ENCODE results near the gene UGP2. TPM values are rescaled to one million over a fixed set of nuclear protein-coding genes. Genes with fewer than 3 reads are reported as not detected.
A peak's percentile ranks its signal among the peaks of the same experiment; 100 is the strongest.
"Not testable (repeated sequence)": the region's sequence is repeated elsewhere in the genome, so short reads cannot be mapped to it uniquely, and the experiment has no call there.

The UGP2 gene
- 100 to 1,000 TPM in 1 of 2 donors, 10 to 100 TPM in 1; 97.2 to 100 TPM for total RNA-seq

GRCh38 chr2:63841254-63842022, at the start of gene UGP2:
UGP2 (plus strand) TSS chr2:63841896; CDS start chr2:63842186, 290 bp downstream.
- H3K9me3 Mint-ChIP-seq = no peaks in the 10 kb centered on the region
- H3K36me3 Mint-ChIP-seq = peaks cover 12 to 32% of the 10 kb centered on the region in 2 donors
- H3K27ac Mint-ChIP-seq = peak within 1 kb of the TSS; percentile 99 to 100
- ATAC-seq (peak; percentile 61 to 81), DNase-seq (ENCODE audit: low spot score in 2 of 2) (peak; percentile 83)

GRCh38 chr2:63792530-63792929, 49.2 kb upstream of the UGP2 start:
- ATAC-seq (peak; percentile 50 to 84), DNase-seq (ENCODE audit: low spot score in 2 of 2) (no peak)

GRCh38 chr2:63796366-63796765, 45.3 kb upstream of the UGP2 start:
- DNase-seq (ENCODE audit: low spot score in 2 of 2) (no peak), ATAC-seq (no peak)
- Mint-ChIP-seq H3K27ac (peak overlapping the region in 1 of 2 donors; percentile 61), H3K36me3 (peaks cover 4 to 9% of the 10 kb centered on the region in 2 donors), H3K9me3 (peaks cover 0 to 16% of the 10 kb centered on the region in 2 donors)

More at GRCh38 chr2:63792530-63792929, 49.2 kb upstream of the UGP2 start:
- peak overlapping the region in 1 of 2 donors; percentile 26 for H3K27ac Mint-ChIP-seq
- H3K36me3 Mint-ChIP-seq = peaks cover 4 to 9% of the 10 kb centered on the region in 2 donors
- peaks cover 0 to 13% of the 10 kb centered on the region in 2 donors for H3K9me3 Mint-ChIP-seq

- no peak for ATAC-seq
- peaks cover 4 to 8% of the 10 kb centered on the region in 2 donors for H3K36me3 Mint-ChIP-seq
- no peak for DNase-seq (ENCODE audit: low spot score in 2 of 2)
- peaks cover 0 to 19% of the 10 kb centered on the region in 2 donors for H3K9me3 Mint-ChIP-seq
- H3K27ac Mint-ChIP-seq = peak overlapping the region in 1 of 2 donors; percentile 61
These were observed 44.9 kb upstream of the UGP2 start for GRCh38 chr2:63796796-63797195.

GRCh38 chr2:63801455-63801854, 40.2 kb upstream of the UGP2 start:
- H3K36me3 Mint-ChIP-seq = peaks cover 6 to 7% of the 10 kb centered on the region in 2 donors
- DNase-seq (ENCODE audit: low spot score in 2 of 2) = no peak
- no peak overlapping the region for H3K27ac Mint-ChIP-seq
- no peak for ATAC-seq
- peaks cover 0 to 6% of the 10 kb centered on the region in 2 donors for H3K9me3 Mint-ChIP-seq

GRCh38 chr2:63805412-63805811, 36.3 kb upstream of the UGP2 start:
- ATAC-seq (no peak), DNase-seq (ENCODE audit: low spot score in 2 of 2) (no peak)
- Mint-ChIP-seq H3K9me3 (peaks cover 0 to 6% of the 10 kb centered on the region in 2 donors), H3K36me3 (peaks cover 6% of the 10 kb centered on the region in 2 donors), H3K27ac (no peak overlapping the region)

GRCh38 chr2:63808036-63808435, 33.7 kb upstream of the UGP2 start:
- H3K27ac Mint-ChIP-seq; DNase-seq (ENCODE audit: low spot score in 2 of 2); H3K9me3 Mint-ChIP-seq; H3K36me3 Mint-ChIP-seq; ATAC-seq: not testable (repeated sequence)

GRCh38 chr2:63808911-63809310, 32.8 kb upstream of the UGP2 start:
- not testable (repeated sequence) for H3K9me3 Mint-ChIP-seq, ATAC-seq

GRCh38 chr2:63811063-63811462, 30.6 kb upstream of the UGP2 start:
- Mint-ChIP-seq H3K27ac (no peak overlapping the region), H3K36me3 (peaks cover 2% of the 10 kb centered on the region in 2 donors)
- no peak for ATAC-seq

More at GRCh38 chr2:63808911-63809310, 32.8 kb upstream of the UGP2 start:
- H3K36me3 Mint-ChIP-seq; DNase-seq (ENCODE audit: low spot score in 2 of 2); H3K27ac Mint-ChIP-seq: not testable (repeated sequence)

GRCh38 chr2:63811870-63812269, 29.8 kb upstream of the UGP2 start:
- not testable (repeated sequence) for H3K36me3 Mint-ChIP-seq; DNase-seq (ENCODE audit: low spot score in 2 of 2); H3K27ac Mint-ChIP-seq; H3K9me3 Mint-ChIP-seq; ATAC-seq

More at GRCh38 chr2:63811063-63811462, 30.6 kb upstream of the UGP2 start:
- H3K9me3 Mint-ChIP-seq = no peaks in the 10 kb centered on the region
- DNase-seq (ENCODE audit: low spot score in 2 of 2) = no peak

GRCh38 chr2:63814114-63814513, 27.6 kb upstream of the UGP2 start:
- no peaks in the 10 kb centered on the region for H3K36me3 Mint-ChIP-seq
- ATAC-seq (no peak), DNase-seq (ENCODE audit: low spot score in 2 of 2) (no peak)
- no peak overlapping the region for H3K27ac Mint-ChIP-seq
- no peaks in the 10 kb centered on the region for H3K9me3 Mint-ChIP-seq

- Mint-ChIP-seq H3K36me3 (no peaks in the 10 kb centered on the region), H3K27ac (no peak overlapping the region), H3K9me3 (no peaks in the 10 kb centered on the region)
- ATAC-seq (no peak), DNase-seq (ENCODE audit: low spot score in 2 of 2) (no peak)
These were observed 24.3 kb upstream of the UGP2 start for GRCh38 chr2:63817382-63817781.

GRCh38 chr2:63818271-63818670, 23.4 kb upstream of the UGP2 start:
- DNase-seq (ENCODE audit: low spot score in 2 of 2) = no peak
- Mint-ChIP-seq H3K9me3 (no peaks in the 10 kb centered on the region), H3K27ac (no peak overlapping the region), H3K36me3 (no peaks in the 10 kb centered on the region)
- ATAC-seq = no peak

GRCh38 chr2:63819256-63819655, 22.4 kb upstream of the UGP2 start:
- H3K27ac Mint-ChIP-seq = no peak overlapping the region
- no peak for DNase-seq (ENCODE audit: low spot score in 2 of 2)
- no peaks in the 10 kb centered on the region for H3K9me3 Mint-ChIP-seq
- H3K36me3 Mint-ChIP-seq = no peaks in the 10 kb centered on the region
- no peak for ATAC-seq

- Mint-ChIP-seq H3K36me3 (no peaks in the 10 kb centered on the region), H3K27ac (no peak overlapping the region), H3K9me3 (no peaks in the 10 kb centered on the region)
- no peak for DNase-seq (ENCODE audit: low spot score in 2 of 2)
- no peak for ATAC-seq
These were observed 21.7 kb upstream of the UGP2 start for GRCh38 chr2:63819765-63820717.

- Mint-ChIP-seq H3K27ac (no peak overlapping the region), H3K36me3 (no peaks in the 10 kb centered on the region), H3K9me3 (no peaks in the 10 kb centered on the region)
- ATAC-seq (no peak), DNase-seq (ENCODE audit: low spot score in 2 of 2) (no peak)
These were observed 20.7 kb upstream of the UGP2 start for GRCh38 chr2:63820969-63821368.

GRCh38 chr2:63821396-63821795, 20.3 kb upstream of the UGP2 start:
- ATAC-seq = no peak
- no peaks in the 10 kb centered on the region for H3K9me3 Mint-ChIP-seq
- no peak overlapping the region for H3K27ac Mint-ChIP-seq
- no peak for DNase-seq (ENCODE audit: low spot score in 2 of 2)
- no peaks in the 10 kb centered on the region for H3K36me3 Mint-ChIP-seq
